Breast epithelium (tissue), 4 donors: ENCODE results near the gene PLXNC1. TPM values are rescaled to one million over a fixed set of nuclear protein-coding genes. Genes with fewer than 3 reads are reported as not detected.

Experiments used
- DNase-seq, 2 donors: peaks; one replicate each; pipeline ENCODE4 v3.0.0-alpha.2; 2019; ENCODE audit warnings: low spot score in 2 of 2
- H3K27ac ChIP-seq, 2 donors: fragments of 200-600 bp; sonication (generic) in 1 of 2; one replicate each; pipeline ENCODE4 v1.5.1; 2016 to 2019; ENCODE audit warnings: mild to moderate bottlenecking in 1 of 2
- H3K27me3 ChIP-seq, 2 donors: fragments of 200-600 bp; sonication (generic) in 1 of 2; one replicate each; pipeline versions ENCODE4 v1.5.1 to v1.6.0; 2017 to 2019; ENCODE audit warnings: control low read depth in 1 of 2, mild to moderate bottlenecking in 1 of 2
- H3K36me3 ChIP-seq: fragments of 200-600 bp; one replicate; pipeline ENCODE4 v1.5.1; 2019
- H3K4me1 ChIP-seq, 2 donors: fragments of 200-600 bp; sonication (generic); one replicate each; pipeline ENCODE4 v1.5.1; 2016 to 2019; ENCODE audit warnings: control low read depth in 1 of 2
- H3K4me3 ChIP-seq, 3 donors: fragments of 200-600 bp; sonication (generic); 1 replicate in 2 of 3; 2 replicates in 1 of 3; pipeline ENCODE4 v1.5.1; 2016 to 2019; ENCODE audit warnings: mild to moderate bottlenecking in 3 of 3, moderate library complexity in 2 of 3
- H3K9me3 ChIP-seq, 2 donors: fragments of 200-600 bp; sonication (generic) in 1 of 2; one replicate each; pipeline ENCODE4 v1.5.1; 2016 to 2019; ENCODE audit warnings: control low read depth in 1 of 2
- CTCF ChIP-seq, 3 donors: fragments of 450-650 bp; IDR thresholded peaks; one replicate each; pipeline ENCODE4 v1.5.1; 2016 to 2017; ENCODE audit warnings: antibody characterized with exemption in 3 of 3, mild to moderate bottlenecking in 3 of 3, moderate library complexity in 3 of 3
- POLR2A ChIP-seq: fragments of 450-650 bp; IDR thresholded peaks from one replicate; pipeline ENCODE4 v1.6.1; 2016; ENCODE audit warnings: antibody characterized with exemption, mild to moderate bottlenecking, moderate library complexity
- POLR2AphosphoS5 ChIP-seq, 3 donors: sonication (generic); formaldehyde crosslinking; IDR thresholded peaks; one replicate each; pipeline ENCODE4 v1.6.1; 2017; ENCODE audit warnings: antibody characterized with exemption in 3 of 3
- intact Hi-C: fragments of 100-400 bp; cut with DNase I; formaldehyde crosslinking; loops from one replicate; pipeline ENCODE4 v1.15.1; 2023; ENCODE audit warnings: low total_unique reads
- total RNA-seq, 3 donors: library from RNA; depleted of rRNA; stranded (reverse); fragments of >200 nt; gene quantifications; one replicate each; pipeline ENCODE4 v1.1.0, GENCODE V29; 2016

PLXNC1 gene
- total RNA-seq, 3 donors from 2014 or later, result 7.5 to 21.4 (median 8.2) TPM

- Histone ChIP-seq H3K9me3 (no peaks in the 10 kb centered on the region), H3K4me1 (no peaks in the 10 kb centered on the region), H3K27me3 (no peaks in the 10 kb centered on the region), H3K36me3 (no peaks in the 10 kb centered on the region), H3K27ac (no peak overlapping the region), H3K4me3 (no peak overlapping the region)
- no peak for DNase-seq
- TF ChIP-seq POLR2A (no peak), POLR2AphosphoS5 (IDR thresholded peaks at IDR 0.05) (no peak), CTCF (IDR thresholded peaks at IDR 0.05) (no peak)
- intact Hi-C loops, result no loop called here
Measured at GRCh38 chr12:94163850-94164249, 15.5 kb downstream of the PLXNC1 start.

GRCh38 chr12:94165138-94165537 lies 16.8 kb downstream of the PLXNC1 start:
- Histone ChIP-seq H3K27ac (no peak overlapping the region), H3K27me3 (no peaks in the 10 kb centered on the region), H3K9me3 (no peaks in the 10 kb centered on the region), H3K4me1 (no peaks in the 10 kb centered on the region), H3K4me3 (no peak overlapping the region), H3K36me3 (no peaks in the 10 kb centered on the region)
- TF ChIP-seq POLR2AphosphoS5 (IDR thresholded peaks at IDR 0.05) (no peak), CTCF (IDR thresholded peaks at IDR 0.05) (no peak), POLR2A (no peak)
- intact Hi-C loops, result no loop called here
- no peak for DNase-seq

DNA sequence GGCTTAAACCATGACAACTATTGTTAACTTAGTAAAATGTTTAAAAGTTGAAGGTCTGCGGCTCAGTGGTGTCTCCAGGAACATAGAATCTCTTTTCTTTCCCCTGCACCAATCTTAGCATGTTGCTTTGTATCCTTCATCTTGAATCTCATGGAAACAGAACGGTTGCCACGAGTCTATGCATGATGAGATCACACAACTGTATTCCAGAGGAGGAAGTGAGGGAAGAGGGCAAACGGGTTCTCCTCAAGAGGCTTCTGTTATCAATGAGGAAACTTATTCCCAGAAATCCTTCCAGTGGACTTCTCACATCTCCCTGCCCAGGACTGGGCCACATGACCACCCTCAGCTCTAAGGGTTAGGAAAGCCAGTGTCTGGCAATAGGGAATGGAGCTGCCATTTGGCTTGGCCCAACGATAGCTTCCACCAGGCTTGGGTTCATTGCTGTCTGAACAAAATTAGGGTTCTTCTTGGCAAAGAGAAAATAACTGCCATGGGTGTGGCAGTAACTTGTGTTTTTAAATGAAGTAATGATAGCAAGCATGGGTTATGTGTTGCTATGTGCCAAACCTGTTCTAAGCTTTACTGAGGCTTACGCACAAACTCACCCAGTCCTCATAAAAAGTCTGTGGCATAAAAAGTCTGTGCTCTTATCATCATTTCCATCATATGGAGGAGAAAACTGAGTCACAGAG lies 17.4 kb downstream of the PLXNC1 start:
- no peaks in the 10 kb centered on the region for H3K27me3 ChIP-seq
- H3K4me3 ChIP-seq, result no peak overlapping the region
- no peak for DNase-seq
- H3K36me3 ChIP-seq, result no peaks in the 10 kb centered on the region
- H3K27ac ChIP-seq, result no peak overlapping the region
- H3K9me3 ChIP-seq, result no peaks in the 10 kb centered on the region
- no peaks in the 10 kb centered on the region for H3K4me1 ChIP-seq
- no peak for TF ChIP-seq POLR2AphosphoS5 (IDR thresholded peaks at IDR 0.05)
- no peak for TF ChIP-seq POLR2A
- TF ChIP-seq CTCF (IDR thresholded peaks at IDR 0.05), result no peak
- intact Hi-C loops, result no loop called here

DNA sequence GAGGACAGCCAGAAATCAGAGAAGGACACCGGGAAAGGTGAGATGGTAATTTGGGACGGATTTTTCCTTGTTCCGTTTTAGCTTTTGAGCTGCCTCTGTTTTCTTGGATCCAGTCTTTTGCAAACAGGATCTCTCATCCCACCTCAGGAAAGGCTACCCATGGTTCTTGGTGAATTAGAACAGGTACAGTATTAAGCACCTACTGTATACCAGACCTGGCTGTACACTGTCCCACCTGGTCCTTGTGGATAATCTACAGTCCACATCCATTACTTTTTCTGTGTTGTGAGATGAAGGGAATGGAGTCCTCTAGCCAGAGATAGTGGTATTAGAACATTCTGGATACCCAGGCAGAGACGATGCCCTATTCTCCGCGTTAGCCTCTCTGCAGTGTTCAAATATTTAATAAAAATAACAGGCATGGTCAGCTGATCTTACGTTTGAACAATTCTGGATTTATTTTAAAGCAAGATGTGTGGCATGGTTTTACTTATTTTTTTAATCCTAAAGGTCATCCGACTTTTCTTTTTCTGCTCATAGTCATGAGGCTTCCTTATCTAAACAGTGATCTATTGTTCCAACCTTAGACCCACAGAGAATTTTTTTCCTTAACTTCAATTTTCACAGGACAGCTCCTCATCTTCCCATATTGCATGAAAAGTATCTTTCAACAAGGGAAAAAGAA lies 18.8 kb downstream of the PLXNC1 start:
- H3K4me1 ChIP-seq, result no peaks in the 10 kb centered on the region
- intact Hi-C loops, result no loop called here
- H3K4me3 ChIP-seq, result no peak overlapping the region
- no peaks in the 10 kb centered on the region for H3K27me3 ChIP-seq
- TF ChIP-seq POLR2A (no peak), POLR2AphosphoS5 (IDR thresholded peaks at IDR 0.05) (no peak), CTCF (IDR thresholded peaks at IDR 0.05) (no peak)
- H3K9me3 ChIP-seq, result no peaks in the 10 kb centered on the region
- DNase-seq, result no peak
- H3K36me3 ChIP-seq, result no peaks in the 10 kb centered on the region
- no peak overlapping the region for H3K27ac ChIP-seq

GRCh38 chr12:94167756-94168416 lies 19.5 kb downstream of the PLXNC1 start:
- Histone ChIP-seq H3K27ac (no peak overlapping the region), H3K9me3 (no peaks in the 10 kb centered on the region), H3K4me1 (no peaks in the 10 kb centered on the region), H3K36me3 (no peaks in the 10 kb centered on the region), H3K27me3 (no peaks in the 10 kb centered on the region), H3K4me3 (no peak overlapping the region)
- intact Hi-C loops, result no loop called here
- no peak for TF ChIP-seq POLR2A
- TF ChIP-seq CTCF (IDR thresholded peaks at IDR 0.05), result no peak
- TF ChIP-seq POLR2AphosphoS5 (IDR thresholded peaks at IDR 0.05), result no peak
- no peak for DNase-seq
